ENCODE measurements around the gene RSRC1. TPM values are rescaled to one million over a fixed set of nuclear protein-coding genes. Genes with fewer than 3 reads are reported as not detected.

RSRC1 gene
- total RNA-seq, 1 donor from 2014 or later, result 39.9 TPM

- H3K27ac Mint-ChIP-seq, result no peak overlapping the region
- no peaks in the 10 kb centered on the region for H3K36me3 Mint-ChIP-seq (ENCODE audit: low read depth)
- TF ChIP-seq, protein P1, sequence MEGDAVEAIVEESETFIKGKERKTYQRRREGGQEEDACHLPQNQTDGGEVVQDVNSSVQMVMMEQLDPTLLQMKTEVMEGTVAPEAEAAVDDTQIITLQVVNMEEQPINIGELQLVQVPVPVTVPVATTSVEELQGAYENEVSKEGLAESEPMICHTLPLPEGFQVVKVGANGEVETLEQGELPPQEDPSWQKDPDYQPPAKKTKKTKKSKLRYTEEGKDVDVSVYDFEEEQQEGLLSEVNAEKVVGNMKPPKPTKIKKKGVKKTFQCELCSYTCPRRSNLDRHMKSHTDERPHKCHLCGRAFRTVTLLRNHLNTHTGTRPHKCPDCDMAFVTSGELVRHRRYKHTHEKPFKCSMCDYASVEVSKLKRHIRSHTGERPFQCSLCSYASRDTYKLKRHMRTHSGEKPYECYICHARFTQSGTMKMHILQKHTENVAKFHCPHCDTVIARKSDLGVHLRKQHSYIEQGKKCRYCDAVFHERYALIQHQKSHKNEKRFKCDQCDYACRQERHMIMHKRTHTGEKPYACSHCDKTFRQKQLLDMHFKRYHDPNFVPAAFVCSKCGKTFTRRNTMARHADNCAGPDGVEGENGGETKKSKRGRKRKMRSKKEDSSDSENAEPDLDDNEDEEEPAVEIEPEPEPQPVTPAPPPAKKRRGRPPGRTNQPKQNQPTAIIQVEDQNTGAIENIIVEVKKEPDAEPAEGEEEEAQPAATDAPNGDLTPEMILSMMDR (IDR thresholded peaks at IDR 0.05), result no peak
- no peak overlapping the region for H3K4me3 Mint-ChIP-seq
- H3K4me1 Mint-ChIP-seq, result peaks cover 22% of the 10 kb centered on the region
- intact Hi-C loops (cut with micrococcal nuclease), result no loop called here
- DNase-seq, result no peak
- ChIA-PET CTCF (no interaction called here), POLR2A (no interaction called here)
- H3K27me3 Mint-ChIP-seq, result no peaks in the 10 kb centered on the region
- no peaks in the 10 kb centered on the region for H3K9me3 Mint-ChIP-seq
- ATAC-seq (ENCODE audit: low read depth), result no peak
Measured at GRCh38 chr3:158352551-158352950, 242.7 kb downstream of the RSRC1 start.

DNA sequence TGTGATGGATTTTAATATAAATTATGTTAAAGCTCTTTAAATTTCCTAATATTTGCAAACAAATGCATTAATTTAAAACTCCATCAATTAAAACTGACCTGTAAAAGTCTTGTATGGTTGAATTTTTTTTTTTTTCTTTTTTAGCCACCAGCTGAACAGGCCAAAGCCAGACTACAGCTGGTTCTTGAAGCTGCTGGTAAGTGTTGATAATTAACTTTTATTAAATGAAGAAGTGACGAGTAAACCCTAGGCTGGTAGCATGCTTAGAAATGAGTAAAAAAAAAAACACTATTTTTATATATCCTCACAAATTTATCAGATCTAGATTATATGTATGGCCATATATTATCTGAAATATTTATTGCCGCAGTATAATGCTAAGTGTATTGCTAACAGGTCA, 244.8 kb downstream of the RSRC1 start:
- ATAC-seq (ENCODE audit: low read depth), result no peak
- ChIA-PET POLR2A (no interaction called here), CTCF (interaction anchor here (0.7 kb wide), 1 partner anchor 1325 kb away, joined by 3 read pairs; no protein-coding TSS in a partner anchor)
- Mint-ChIP-seq H3K9me3 (no peaks in the 10 kb centered on the region), H3K4me1 (peaks cover 22% of the 10 kb centered on the region), H3K27ac (no peak overlapping the region), H3K27me3 (no peaks in the 10 kb centered on the region), H3K4me3 (no peak overlapping the region), H3K36me3 (ENCODE audit: low read depth) (peaks cover 12% of the 10 kb centered on the region)
- TF ChIP-seq, protein P1 (IDR thresholded peaks at IDR 0.05), result no peak
- DNase-seq, result no peak
- intact Hi-C loops (cut with micrococcal nuclease), result no loop called here

- Mint-ChIP-seq H3K4me1 (peaks cover 22% of the 10 kb centered on the region), H3K36me3 (ENCODE audit: low read depth) (peaks cover 13% of the 10 kb centered on the region), H3K27me3 (no peaks in the 10 kb centered on the region), H3K27ac (no peak overlapping the region), H3K4me3 (no peak overlapping the region), H3K9me3 (no peaks in the 10 kb centered on the region)
- CTCF ChIA-PET, result no interaction called here
- POLR2A ChIA-PET, result no interaction called here
- ATAC-seq (ENCODE audit: low read depth) (no peak), DNase-seq (no peak)
- intact Hi-C loops (cut with micrococcal nuclease), result no loop called here
- TF ChIP-seq, protein P1 (IDR thresholded peaks at IDR 0.05), result no peak
Measured at GRCh38 chr3:158355623-158356588, 246.0 kb downstream of the RSRC1 start.

GRCh38 chr3:158359339-158359738, 249.4 kb downstream of the RSRC1 start:
- POLR2A ChIA-PET, result no interaction called here

More at GRCh38 chr3:158359339-158359738, 249.4 kb downstream of the RSRC1 start:
- Mint-ChIP-seq H3K4me3 (no peak overlapping the region), H3K9me3 (no peaks in the 10 kb centered on the region), H3K36me3 (ENCODE audit: low read depth) (peaks cover 19% of the 10 kb centered on the region), H3K4me1 (peaks cover 7% of the 10 kb centered on the region), H3K27me3 (no peaks in the 10 kb centered on the region), H3K27ac (no peak overlapping the region)
- CTCF ChIA-PET, result no interaction called here
- intact Hi-C loops (cut with micrococcal nuclease), result no loop called here
- TF ChIP-seq, protein P1 (IDR thresholded peaks at IDR 0.05), result no peak
- DNase-seq, result no peak
- ATAC-seq (ENCODE audit: low read depth), result no peak

All from activated B cell treated with CpG ODN at 0.5 μM for 24 hours (primary cell).